ENCODE data around the gene CITED4. TPM values are rescaled to one million over a fixed set of nuclear protein-coding genes. Genes with fewer than 3 reads are reported as not detected.

Gene CITED4
- total RNA-seq, 1 donor from 2014 or later = 101 TPM

DNA sequence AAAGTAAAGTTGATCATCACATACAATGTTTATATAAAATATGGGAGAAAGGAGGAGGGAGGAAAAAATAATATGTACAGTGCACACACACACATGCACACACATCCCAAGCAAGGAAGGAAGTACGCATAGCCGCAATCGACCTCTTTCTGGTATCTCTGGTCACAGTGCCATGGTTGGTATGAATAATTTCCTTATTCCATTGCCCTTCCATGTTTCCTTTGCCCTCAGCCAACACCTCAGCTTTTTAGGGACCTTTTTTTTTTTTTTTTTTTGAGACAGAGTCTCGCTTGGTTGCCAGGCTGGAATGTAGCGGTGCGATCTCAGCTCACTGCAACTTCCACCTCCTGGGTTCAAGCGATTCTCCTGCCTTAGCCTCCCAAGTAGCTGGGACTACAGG is 20.6 kb downstream of the CITED4 start:
- no peak for DNase-seq (ENCODE audit: extremely low spot score, unreplicated experiment)
- Mint-ChIP-seq H3K36me3 (no peaks in the 10 kb centered on the region), H3K27ac (no peak overlapping the region), H3K27me3 (no peaks in the 10 kb centered on the region), H3K9me3 (peaks cover 6% of the 10 kb centered on the region), H3K4me3 (no peak overlapping the region), H3K4me1 (ENCODE audit: unreplicated experiment) (peaks cover 10% of the 10 kb centered on the region)
- no peak for TF ChIP-seq CTCF (conservative IDR thresholded peaks at IDR 0.05)

- Mint-ChIP-seq H3K4me3 (no peak overlapping the region), H3K27ac (no peak overlapping the region), H3K27me3 (no peaks in the 10 kb centered on the region), H3K4me1 (ENCODE audit: unreplicated experiment) (peaks cover 10% of the 10 kb centered on the region), H3K9me3 (peaks cover 6% of the 10 kb centered on the region), H3K36me3 (no peaks in the 10 kb centered on the region)
- no peak for TF ChIP-seq CTCF (conservative IDR thresholded peaks at IDR 0.05)
- DNase-seq (ENCODE audit: extremely low spot score, unreplicated experiment) = no peak
Observed at GRCh38 chr1:40840526-40841323, 21.4 kb downstream of the CITED4 start.

DNA sequence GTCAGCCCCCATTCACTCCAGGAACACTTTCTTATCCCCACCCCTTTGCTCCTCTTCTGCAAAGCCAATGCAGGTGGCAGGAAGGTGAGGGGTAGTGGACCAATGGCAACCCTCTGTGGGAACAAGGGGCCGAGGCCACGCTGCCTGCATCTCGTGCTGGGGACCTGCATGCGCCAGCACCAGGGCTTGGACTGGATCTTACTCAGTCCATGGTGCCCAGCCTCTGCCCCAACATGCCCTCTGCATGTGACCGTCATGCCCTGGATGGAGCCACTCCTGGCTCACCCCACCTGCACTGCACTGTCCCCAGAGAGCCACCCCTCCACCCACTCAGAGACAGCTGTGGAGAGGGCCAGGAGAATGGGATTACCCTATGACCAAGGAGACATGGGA is 22.2 kb downstream of the CITED4 start:
- H3K27ac Mint-ChIP-seq = no peak overlapping the region
- H3K36me3 Mint-ChIP-seq = no peaks in the 10 kb centered on the region
- H3K27me3 Mint-ChIP-seq = no peaks in the 10 kb centered on the region
- H3K4me1 Mint-ChIP-seq (ENCODE audit: unreplicated experiment) = peaks cover 10% of the 10 kb centered on the region
- no peak for DNase-seq (ENCODE audit: extremely low spot score, unreplicated experiment)
- TF ChIP-seq CTCF (conservative IDR thresholded peaks at IDR 0.05) = no peak
- peaks cover 6% of the 10 kb centered on the region for H3K9me3 Mint-ChIP-seq
- no peak overlapping the region for H3K4me3 Mint-ChIP-seq

GRCh38 chr1:40838980-40839942 is 22.9 kb downstream of the CITED4 start:
- no peak overlapping the region for H3K27ac Mint-ChIP-seq
- peaks cover 6% of the 10 kb centered on the region for H3K9me3 Mint-ChIP-seq
- DNase-seq (ENCODE audit: extremely low spot score, unreplicated experiment) = no peak
- no peaks in the 10 kb centered on the region for H3K36me3 Mint-ChIP-seq
- no peak for TF ChIP-seq CTCF (conservative IDR thresholded peaks at IDR 0.05)
- H3K4me3 Mint-ChIP-seq = no peak overlapping the region
- H3K27me3 Mint-ChIP-seq = no peaks in the 10 kb centered on the region
- H3K4me1 Mint-ChIP-seq (ENCODE audit: unreplicated experiment) = peaks cover 10% of the 10 kb centered on the region

GRCh38 chr1:40838045-40838979 is 23.9 kb downstream of the CITED4 start:
- Mint-ChIP-seq H3K36me3 (no peaks in the 10 kb centered on the region), H3K9me3 (peaks cover 6% of the 10 kb centered on the region), H3K27ac (no peak overlapping the region), H3K4me1 (ENCODE audit: unreplicated experiment) (peaks cover 4% of the 10 kb centered on the region), H3K4me3 (no peak overlapping the region), H3K27me3 (no peaks in the 10 kb centered on the region)
- TF ChIP-seq CTCF (conservative IDR thresholded peaks at IDR 0.05) = no peak
- DNase-seq (ENCODE audit: extremely low spot score, unreplicated experiment) = no peak
